ENCODE results near the gene ADD1. TPM values are rescaled to one million over a fixed set of nuclear protein-coding genes. Genes with fewer than 3 reads are reported as not detected.

Gene ADD1
- polyA plus RNA-seq, 3 donors = 76.1 to 122 (median 103) TPM

DNA sequence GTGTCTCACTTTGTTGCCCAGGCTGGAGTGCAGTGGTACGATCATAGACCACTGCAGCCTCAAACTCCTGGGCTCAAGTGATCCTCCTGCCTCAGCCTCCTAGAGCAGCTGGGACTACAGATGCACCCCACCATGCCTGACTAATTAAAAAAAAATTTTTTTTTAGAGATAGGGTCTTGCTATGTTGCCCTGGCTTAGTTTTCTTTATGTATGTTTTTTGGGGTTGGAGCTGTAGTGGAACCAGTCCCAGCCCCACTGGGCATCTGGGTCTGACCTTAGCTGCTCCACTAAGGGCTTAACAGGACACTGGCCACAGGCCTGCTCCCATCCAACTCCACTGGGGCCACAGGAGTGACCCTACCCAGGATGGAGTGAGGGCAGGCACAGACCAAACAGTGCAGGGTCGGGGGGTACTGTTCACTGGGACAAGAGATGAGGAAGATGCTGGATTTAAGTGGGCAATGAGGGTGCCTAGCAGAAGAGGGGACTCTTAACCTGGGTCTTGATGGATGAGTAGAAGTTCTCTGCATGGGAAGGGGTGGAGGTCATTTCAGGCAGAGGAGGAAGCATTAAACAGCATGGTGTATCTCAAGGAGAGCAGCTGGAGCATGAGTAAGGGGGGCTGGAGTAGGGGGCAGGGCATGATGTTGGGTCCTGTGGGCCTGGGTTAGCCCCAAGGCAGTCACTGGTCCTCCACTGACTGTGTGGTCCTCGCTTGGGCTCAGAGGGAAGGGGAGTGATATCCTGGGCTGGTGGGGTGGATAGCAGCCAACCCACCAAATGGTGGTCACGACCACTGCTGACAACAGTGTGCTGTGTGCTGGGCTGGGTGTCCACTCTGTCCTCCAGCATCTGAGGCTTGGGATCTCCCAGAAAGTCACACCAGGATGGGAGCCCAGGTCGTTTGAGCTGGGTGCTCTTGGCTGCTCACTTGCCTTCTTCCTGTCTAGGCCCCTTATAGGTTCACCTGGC is 24.1 kb upstream of the ADD1 start:
- intact Hi-C loops (cut with micrococcal nuclease) = no loop called here
- H3K4me1 ChIP-seq (ENCODE audit: control insufficient read depth in 1 of 2, insufficient read depth in 2 of 2, low read length in 2 of 2) = peaks cover 36 to 43% of the 10 kb centered on the region in 2 donors
- Mint-ChIP-seq H3K4me3 (no peak overlapping the region), H3K9me3 (no peaks in the 10 kb centered on the region), H3K27ac (peak overlapping the region; percentile 2 to 79 (median 67)), H3K4me1 (peaks cover 42% of the 10 kb centered on the region), H3K27me3 (ENCODE audit: low read depth in 3 of 3) (peaks cover 0 to 5% (median 0%) of the 10 kb centered on the region in 3 donors), H3K36me3 (peaks cover 70 to 83% of the 10 kb centered on the region in 2 donors)
- peaks cover 99% of the 10 kb centered on the region for H4K20me1 ChIP-seq (ENCODE audit: insufficient read depth, low read length)
- 96% methylated on average over 5 of the region's 5 CpGs for WGBS (ENCODE audit: insufficient coverage)
- H2AFZ ChIP-seq (ENCODE audit: insufficient read depth, low read depth, low read length, poor library complexity, severe bottlenecking) = no peak overlapping the region
- H3K36me3 ChIP-seq (replicated peaks in 1 of 2; ENCODE audit: control insufficient read depth in 1 of 2, insufficient read depth in 2 of 2, low read length in 2 of 2) = peaks cover 62 to 67% of the 10 kb centered on the region in 2 donors
- TF ChIP-seq, protein P1, sequence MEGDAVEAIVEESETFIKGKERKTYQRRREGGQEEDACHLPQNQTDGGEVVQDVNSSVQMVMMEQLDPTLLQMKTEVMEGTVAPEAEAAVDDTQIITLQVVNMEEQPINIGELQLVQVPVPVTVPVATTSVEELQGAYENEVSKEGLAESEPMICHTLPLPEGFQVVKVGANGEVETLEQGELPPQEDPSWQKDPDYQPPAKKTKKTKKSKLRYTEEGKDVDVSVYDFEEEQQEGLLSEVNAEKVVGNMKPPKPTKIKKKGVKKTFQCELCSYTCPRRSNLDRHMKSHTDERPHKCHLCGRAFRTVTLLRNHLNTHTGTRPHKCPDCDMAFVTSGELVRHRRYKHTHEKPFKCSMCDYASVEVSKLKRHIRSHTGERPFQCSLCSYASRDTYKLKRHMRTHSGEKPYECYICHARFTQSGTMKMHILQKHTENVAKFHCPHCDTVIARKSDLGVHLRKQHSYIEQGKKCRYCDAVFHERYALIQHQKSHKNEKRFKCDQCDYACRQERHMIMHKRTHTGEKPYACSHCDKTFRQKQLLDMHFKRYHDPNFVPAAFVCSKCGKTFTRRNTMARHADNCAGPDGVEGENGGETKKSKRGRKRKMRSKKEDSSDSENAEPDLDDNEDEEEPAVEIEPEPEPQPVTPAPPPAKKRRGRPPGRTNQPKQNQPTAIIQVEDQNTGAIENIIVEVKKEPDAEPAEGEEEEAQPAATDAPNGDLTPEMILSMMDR (IDR thresholded peaks at IDR 0.05) = no peak
- H3K9me3 ChIP-seq (replicated peaks in 1 of 2; ENCODE audit: control insufficient read depth in 1 of 2, insufficient read depth in 1 of 2, low read length in 2 of 2) = no peaks in the 10 kb centered on the region
- no peak overlapping the region for H3K4me2 ChIP-seq (replicated peaks; ENCODE audit: extremely low read depth, low read length, poor library complexity, severe bottlenecking)
- peak overlapping the region; percentile 5 to 64 for H3K27ac ChIP-seq (ENCODE audit: low read depth in 1 of 2, low read length in 2 of 2)
- DNase-seq = no peak
- H3K4me3 ChIP-seq (replicated peaks in 1 of 3; ENCODE audit: low read depth in 2 of 3, low read length in 3 of 3) = no peak overlapping the region
- H3K27me3 ChIP-seq (ENCODE audit: control insufficient read depth in 2 of 2, insufficient read depth in 2 of 2, low read length in 2 of 2) = no peaks in the 10 kb centered on the region
- H3K9ac ChIP-seq (ENCODE audit: insufficient read depth, low read length, poor library complexity, severe bottlenecking) = no peak overlapping the region
- H3K79me2 ChIP-seq (ENCODE audit: insufficient read depth, low read length) = peaks cover 93% of the 10 kb centered on the region

DNA sequence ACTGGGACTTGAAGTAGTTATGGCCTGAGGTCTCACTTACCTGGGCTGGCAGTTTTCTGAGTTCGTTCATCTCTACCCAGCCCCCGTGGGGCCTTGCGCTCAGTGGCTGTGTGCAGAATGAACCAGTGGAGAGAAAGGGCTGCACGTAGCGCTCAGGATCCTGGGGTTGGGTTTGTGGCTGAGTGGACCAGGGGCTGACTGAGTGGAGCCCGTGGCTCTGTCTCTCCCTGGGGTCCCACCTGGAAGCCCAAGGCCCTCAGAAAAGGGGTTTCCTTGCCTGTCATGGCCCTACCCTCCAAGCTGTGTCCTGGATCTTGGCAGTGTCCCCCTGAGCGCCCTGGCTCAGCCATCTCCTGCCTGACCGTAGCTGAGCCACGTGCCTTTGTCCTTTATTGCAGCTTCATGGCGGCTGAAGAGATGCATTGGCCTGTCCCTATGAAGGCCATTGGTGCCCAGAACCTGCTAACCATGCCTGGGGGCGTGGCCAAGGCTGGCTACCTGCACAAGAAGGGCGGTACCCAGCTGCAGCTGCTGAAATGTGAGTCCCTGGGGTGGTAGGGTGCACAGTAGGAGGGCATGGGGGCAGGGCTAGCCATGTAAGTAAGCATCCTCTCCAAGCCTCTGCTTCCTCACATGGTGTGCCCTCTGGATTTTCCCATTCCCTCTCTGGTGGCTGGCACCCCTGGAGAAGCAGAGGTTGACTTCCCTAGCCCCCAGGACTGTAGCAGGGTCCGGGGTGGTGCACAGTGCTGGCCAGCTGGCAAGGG is 23.2 kb upstream of the ADD1 start:
- peaks cover 99% of the 10 kb centered on the region for H4K20me1 ChIP-seq (ENCODE audit: insufficient read depth, low read length)
- no peak overlapping the region for H3K4me2 ChIP-seq (replicated peaks; ENCODE audit: extremely low read depth, low read length, poor library complexity, severe bottlenecking)
- H3K79me2 ChIP-seq (ENCODE audit: insufficient read depth, low read length) = peaks cover 91% of the 10 kb centered on the region
- H3K36me3 ChIP-seq (replicated peaks in 1 of 2; ENCODE audit: control insufficient read depth in 1 of 2, insufficient read depth in 2 of 2, low read length in 2 of 2) = peaks cover 62 to 67% of the 10 kb centered on the region in 2 donors
- H3K27me3 Mint-ChIP-seq (ENCODE audit: low read depth in 3 of 3) = peaks cover 0 to 3% (median 0%) of the 10 kb centered on the region in 3 donors
- peak overlapping the region in 4 of 7 donors; percentile 15 to 73 (median 50) for H3K27ac Mint-ChIP-seq
- DNase-seq = no peak
- no peak overlapping the region for H3K9ac ChIP-seq (ENCODE audit: insufficient read depth, low read length, poor library complexity, severe bottlenecking)
- H3K36me3 Mint-ChIP-seq = peaks cover 70 to 83% of the 10 kb centered on the region in 2 donors
- H3K4me3 Mint-ChIP-seq = no peak overlapping the region
- WGBS (ENCODE audit: insufficient coverage) = 98% methylated on average over 10 of the region's 13 CpGs
- H2AFZ ChIP-seq (ENCODE audit: insufficient read depth, low read depth, low read length, poor library complexity, severe bottlenecking) = no peak overlapping the region
- peak overlapping the region in 1 of 2 donors; percentile 64 for H3K27ac ChIP-seq (ENCODE audit: low read depth in 1 of 2, low read length in 2 of 2)
- peaks cover 27 to 34% of the 10 kb centered on the region in 2 donors for H3K4me1 ChIP-seq (ENCODE audit: control insufficient read depth in 1 of 2, insufficient read depth in 2 of 2, low read length in 2 of 2)
- peaks cover 33% of the 10 kb centered on the region for H3K4me1 Mint-ChIP-seq
- TF ChIP-seq, protein P1 (IDR thresholded peaks at IDR 0.05) = no peak
- no peaks in the 10 kb centered on the region for H3K9me3 ChIP-seq (replicated peaks in 1 of 2; ENCODE audit: control insufficient read depth in 1 of 2, insufficient read depth in 1 of 2, low read length in 2 of 2)
- H3K4me3 ChIP-seq (replicated peaks in 1 of 3; ENCODE audit: low read depth in 2 of 3, low read length in 3 of 3) = no peak overlapping the region
- intact Hi-C loops (cut with micrococcal nuclease) = no loop called here
- H3K9me3 Mint-ChIP-seq = no peaks in the 10 kb centered on the region
- no peaks in the 10 kb centered on the region for H3K27me3 ChIP-seq (ENCODE audit: control insufficient read depth in 2 of 2, insufficient read depth in 2 of 2, low read length in 2 of 2)
